Stimulated activated naive CD4-positive, alpha-beta T cell treated with Interleukin-2 at 50 U/mL for 16 hours (primary cell): ENCODE results near the gene METTL24.

Experiments
- DNase-seq: peaks from one replicate; lab custom pipeline; 2025; lab: John Stamatoyannopoulos, UW

METTL24 gene

DNA sequence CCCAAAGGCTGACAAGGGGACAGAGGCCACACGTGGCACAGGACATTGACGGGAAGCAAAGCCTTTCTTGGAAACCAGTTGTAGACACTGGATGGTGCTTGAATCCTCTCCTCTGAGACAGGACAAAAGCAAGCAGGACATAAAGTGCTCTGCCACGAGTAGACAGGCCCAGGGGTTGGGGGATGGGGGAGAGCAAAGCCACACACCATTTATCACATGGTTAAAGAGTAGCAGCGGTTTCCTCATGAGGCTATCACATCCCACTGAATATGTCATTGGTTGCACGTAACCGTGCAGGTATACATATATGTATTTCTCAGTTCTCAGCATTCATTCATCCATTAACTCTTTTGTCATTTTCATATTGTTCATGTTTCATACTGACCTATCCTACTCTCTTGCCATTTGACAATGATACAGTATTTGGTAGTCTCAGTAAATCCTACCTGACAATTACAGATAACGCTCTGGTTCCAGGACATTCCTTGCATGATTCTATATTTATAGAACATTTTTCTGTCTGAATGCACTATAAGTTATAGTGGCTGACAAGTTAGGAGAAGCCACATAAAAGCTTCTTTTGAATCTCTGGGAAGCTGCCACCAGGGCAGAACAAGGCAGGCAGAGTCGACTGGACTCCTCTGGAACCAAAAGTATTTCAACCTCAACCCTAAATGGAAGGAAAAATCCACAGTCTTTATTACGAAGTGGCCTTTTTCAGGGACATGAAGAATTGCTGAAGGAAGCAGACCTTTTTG lies 23.5 kb downstream of the METTL24 start:
- no peak for DNase-seq

DNA sequence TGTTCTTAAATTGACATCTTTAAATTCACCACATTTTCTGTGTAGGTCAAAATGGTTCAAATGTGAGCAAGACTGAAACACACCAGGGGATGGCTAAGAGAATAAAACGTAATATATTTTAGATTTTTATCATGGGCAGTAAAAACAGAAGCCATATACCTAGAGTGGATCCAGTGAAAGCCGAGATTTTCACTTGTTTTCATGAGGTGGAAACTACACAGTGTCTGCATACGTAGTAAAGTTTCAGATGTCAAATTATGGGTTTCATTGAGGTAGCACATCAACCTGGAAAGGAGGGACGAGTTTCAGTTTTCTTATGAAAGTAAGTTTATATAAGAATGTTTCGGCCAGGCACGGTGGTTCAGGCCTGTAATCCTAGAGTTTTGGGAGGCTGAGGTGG lies 25.9 kb downstream of the METTL24 start:
- no peak for DNase-seq

DNA sequence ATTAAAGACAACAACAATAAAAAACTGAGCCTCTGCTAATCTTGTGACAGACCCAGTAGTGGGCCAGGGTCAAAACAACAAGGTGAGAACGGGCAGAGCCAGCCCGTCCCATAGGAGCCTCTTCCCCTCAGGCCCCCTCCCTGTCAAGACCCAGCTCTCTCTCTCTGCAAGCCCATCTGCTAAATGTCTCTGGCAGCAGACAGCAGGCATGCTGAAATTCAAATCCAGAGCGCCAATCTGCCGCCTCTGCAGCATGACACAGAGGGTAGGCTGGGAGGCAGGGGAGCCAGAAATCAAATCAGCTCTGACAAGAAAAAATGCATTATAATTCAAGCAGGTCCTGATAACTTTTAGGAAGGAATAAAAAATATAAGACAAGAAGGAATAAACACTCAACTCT lies 26.3 kb downstream of the METTL24 start:
- DNase-seq: no peak

DNA sequence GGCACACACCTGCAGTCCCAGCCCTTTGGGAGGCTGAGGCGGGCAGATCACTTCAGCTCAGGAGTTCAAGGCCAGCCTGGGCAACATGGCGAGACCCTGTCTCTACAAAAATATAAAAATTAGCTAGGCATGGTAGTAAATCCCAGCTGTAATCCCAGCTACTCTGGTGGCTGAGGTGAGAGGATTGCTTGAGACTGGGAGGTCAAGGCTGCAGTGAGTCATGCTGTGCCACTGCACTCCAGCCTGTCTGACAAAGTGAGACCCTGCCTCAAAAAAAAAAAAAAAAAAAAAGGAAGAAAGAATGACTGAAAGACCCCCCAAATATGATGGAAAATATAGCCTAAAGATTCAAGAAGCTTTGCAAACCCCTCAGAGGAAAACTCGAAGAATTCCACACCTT lies 26.8 kb downstream of the METTL24 start:
- DNase-seq: no peak

DNA sequence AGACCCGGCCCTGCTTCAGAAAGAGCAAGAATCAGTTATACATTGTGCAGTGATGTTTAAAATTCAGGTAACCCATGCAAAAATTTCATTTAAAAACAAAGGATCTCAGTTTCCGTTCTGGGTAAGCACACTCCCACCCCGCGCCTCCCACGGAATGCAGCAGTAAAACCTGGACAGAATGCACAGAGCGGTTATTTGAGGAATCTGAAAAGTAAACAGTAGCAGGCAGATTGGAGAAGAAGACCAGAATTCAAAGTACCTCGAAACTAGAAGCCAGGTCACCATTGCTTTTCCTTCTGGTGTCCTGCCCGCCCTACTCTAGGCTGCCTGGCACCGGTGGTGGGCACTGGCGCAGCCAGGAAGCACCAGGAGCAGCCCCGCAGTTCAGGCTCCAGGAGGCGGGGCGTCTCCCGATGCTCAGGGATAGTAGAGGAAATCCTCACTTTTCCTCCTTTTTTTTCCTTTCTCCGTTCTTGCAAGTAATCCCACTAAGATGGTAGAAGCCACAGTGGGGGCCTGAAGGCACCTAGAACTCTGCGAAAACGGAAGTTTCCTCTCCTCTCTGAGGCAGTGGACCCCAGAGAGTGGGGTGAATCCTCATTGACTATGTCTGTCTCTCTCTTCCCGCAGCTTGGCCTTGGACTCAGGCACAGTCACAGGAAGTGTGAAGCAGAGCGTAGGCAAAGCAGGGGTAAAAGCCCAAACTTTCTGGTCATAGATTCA lies 28.3 kb downstream of the METTL24 start:
- no peak for DNase-seq

DNA sequence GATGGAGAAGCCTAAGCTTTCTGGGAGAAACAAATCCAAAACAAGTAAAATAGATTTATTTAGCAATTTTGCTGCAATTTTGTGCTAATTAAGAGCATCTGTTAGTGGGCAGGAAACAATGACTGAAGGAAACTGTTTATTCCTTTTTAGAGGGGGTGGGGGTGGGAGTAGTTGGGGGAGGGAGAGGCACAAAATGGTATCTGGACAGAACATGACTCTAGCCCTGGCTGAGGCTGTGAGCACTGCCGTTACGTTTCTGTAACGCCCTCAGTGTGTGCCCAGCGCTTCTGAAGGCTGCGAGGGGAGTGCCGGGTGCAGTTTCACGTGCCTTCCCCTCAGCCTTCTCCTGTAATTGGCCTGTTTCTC lies 28.8 kb downstream of the METTL24 start:
- no peak for DNase-seq

DNA sequence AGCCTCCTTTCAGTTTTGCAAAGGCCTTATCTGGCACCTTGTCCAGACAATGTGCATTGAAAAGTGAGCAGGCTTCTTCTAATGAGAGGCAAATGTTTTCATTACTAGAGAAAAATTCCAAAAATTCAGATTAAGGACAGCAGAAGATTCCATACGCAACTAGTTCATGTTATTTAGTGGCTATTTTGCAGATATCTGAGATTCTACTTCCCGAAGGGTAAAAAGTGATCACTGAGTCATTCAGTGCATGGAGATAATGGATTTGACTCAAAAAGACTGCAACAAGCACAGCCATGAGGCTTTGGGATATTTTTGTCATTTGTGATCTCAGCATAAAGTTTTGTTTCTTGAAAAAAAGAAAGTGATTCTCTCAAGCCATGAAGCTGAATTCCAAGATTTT lies 29.9 kb downstream of the METTL24 start:
- DNase-seq: no peak

DNA sequence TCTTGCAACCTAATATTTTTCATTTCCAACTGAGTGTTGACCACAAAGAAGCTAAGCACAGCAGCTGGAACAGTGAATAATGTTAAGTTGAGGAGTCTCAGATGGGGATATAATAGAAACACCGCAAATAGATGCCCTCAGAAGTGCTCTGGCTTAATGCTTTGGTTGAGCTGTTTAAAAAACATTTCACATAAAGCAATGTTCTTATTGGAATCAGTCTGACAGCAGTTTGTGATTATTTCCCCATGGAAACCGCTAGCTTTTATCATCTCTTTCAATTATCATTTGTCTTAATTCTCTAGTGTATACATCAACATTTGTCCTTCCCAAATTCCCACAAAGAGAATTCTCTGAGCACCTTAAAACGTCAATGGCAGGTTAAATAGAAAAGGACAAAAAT lies 30.8 kb downstream of the METTL24 start:
- no peak for DNase-seq

DNA sequence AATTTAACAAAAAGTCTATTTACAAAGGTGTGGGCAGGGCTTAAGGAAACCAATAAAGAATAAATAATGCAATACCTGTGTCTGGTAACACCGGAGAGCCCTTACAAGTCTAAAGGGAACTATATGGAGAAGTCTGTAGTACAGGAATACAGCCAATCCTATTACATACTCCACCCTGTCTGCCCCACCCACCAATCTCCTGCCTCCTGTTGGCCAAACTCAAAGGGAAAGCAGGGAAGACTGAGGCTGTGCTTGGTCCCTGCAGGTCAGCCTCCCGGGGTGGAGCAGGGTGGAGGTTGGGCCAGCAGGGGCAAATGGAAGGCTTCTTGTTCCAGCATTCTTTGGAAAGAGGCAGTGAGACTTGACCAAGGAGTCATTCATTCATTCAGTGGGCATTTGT lies 31.5 kb downstream of the METTL24 start:
- no peak for DNase-seq

DNA sequence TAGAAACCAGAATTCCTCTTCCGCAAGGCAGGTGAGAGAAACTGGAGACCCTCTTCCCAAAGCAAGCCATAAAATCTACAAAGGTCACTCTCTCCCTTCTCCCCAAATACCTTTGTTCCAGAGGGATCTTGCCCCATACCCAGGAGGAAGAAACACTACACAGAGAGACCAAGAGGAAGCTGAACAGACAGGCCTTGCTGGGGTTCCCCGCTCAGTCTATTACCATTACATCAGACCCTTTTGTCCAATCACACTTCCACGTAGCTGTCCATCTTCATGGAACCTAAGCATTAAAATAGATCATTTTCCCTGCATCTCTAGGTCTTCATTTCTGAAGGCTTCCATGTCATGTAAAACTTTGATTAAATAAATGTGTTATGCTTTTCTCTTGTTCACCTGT lies 32.1 kb downstream of the METTL24 start:
- no peak for DNase-seq

DNA sequence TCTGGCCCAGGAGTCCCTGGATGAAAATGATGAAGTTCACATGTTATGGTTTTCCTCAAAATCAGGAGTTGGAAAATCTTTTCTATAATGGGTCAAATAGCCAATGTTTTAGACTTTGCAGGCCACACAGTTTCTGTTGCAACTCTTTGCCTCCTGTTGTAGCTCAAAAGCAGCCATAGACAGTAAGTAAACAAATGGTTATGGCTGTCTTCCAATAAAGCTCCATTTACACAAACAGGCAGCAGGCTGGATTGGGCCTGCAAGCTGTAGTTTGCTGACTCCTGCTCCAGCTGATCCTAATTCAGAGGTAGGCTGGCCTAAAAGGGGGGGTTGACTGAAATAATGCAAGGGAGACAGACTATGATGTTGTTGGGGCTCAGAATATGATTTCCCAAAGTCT lies 33.0 kb downstream of the METTL24 start:
- DNase-seq: no peak

DNA sequence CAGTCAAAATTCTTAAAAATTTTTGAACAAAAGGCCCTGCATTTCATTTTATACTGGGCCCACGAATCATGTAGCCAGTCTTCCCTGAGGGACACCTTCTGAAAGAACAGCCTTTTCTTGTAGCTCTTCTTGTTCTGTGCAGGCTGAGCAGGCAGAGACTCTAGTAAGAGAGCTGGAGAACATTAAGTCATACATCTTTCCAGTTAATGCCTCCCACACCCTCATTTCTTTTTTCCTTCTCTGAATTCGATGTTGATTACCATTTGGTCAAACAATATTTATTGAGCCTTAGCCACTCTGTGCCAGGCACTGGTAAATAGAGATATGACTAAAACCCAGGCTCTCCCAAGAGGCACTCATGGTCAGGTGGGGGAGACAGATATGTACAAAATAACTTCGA lies 33.6 kb downstream of the METTL24 start:
- no peak for DNase-seq

DNA sequence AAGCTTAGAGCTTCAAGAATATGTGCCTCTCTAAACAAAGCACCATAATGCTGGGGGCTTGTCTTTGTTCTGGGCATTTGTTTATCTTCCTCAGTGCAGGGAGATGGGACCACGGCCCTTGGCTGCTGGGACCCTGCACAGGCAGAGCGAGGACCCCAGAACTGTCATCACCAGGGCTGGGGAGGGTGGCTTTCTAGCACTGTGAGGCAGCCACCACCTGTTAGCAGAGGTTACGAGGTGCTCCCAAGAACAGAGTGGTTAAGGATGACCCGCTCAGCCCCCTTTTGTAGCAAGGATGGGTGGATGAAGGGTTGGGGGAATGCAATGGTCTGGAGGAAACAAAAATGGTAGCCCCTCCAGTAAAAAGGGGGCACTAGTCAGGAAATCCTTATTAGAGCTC lies 34.9 kb downstream of the METTL24 start:
- DNase-seq: no peak

DNA sequence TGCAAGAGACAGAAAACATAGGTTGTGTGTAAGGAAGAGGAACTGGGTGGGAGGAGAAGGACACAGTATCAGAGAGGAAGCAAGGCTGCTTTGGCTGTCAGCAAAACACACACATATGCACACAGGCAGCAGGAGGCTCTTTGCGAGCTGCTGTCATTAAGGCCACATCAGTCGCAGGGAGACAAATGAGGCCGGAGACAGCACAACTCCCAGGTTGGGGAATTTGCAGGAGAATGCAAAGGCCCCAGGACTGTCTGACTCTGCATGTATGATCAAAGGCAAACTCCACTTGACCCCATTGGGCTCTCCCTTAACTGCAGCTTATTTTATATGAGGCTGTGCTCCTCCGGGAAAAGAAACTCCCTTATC lies 35.3 kb downstream of the METTL24 start:
- no peak for DNase-seq

DNA sequence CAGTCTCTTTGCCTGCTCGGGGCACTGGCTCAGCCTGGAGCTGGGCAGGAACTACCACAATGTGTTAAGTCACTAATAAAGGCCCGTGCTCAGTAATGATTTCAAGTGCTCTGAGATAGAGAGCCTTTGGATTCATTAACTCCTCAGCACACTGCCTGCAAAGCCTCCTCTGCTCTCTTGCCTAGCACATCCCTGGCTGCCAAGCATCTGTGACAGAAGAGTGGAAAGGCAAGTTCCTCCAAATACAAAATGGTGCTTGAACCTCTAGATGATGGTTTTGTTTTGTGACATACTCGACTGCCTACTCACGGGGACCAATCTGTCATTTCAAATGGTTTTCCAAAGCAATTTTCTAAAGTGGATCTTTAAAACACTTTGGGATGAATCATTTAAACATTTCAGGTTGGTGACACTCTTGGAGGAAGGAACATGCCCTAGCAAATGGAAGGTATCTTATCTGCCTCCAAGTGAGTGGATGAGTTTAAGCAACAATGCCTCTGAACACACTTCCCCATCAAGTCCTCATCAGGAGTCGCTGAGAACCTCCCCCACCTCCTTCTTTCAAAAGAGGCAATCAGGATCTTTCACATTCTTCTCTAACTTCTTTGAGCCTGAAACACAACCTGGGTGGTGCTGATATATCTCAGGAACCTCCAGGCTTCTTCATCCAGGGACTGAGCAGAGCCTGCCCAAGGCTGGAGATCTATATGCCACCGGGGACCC lies 35.8 kb downstream of the METTL24 start:
- DNase-seq: no peak

DNA sequence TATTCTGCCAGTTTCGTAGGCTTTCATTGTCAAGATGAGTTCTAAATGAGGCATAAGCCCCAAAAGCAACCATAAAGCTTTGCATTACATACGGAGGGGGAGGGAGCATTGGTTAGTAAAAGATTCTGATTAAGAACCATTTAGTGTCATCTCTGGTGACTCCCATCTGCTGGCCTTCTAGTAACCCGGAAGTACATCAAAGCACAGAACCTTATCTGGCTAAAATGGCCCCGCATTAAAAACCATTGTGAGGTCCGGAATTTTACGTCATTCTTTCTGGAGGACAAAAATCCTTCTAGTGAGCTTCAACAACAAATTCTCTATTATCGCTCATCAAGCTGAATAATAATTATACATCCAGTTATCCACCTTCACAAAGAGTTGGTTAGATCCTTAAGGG lies 37.8 kb downstream of the METTL24 start:
- no peak for DNase-seq

DNA sequence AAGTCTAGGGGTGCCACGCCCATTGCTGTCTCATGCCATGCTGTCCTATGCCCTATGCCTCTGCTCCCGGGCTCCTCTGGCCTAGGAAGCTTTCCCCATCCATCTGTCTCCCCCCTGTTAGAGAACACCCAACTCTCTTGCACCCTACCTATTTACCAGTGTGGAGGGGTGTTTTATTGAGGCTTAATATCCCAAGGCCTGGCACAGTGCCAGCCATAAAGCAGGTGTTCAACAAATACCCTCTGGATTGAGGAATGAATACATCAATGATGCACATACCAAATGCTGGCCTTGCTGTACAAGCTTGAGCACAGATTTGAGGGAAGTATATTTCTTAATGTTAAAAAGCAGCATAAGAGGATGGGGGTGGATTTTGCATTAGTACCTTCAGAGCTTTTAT lies 38.3 kb downstream of the METTL24 start:
- DNase-seq: no peak

DNA sequence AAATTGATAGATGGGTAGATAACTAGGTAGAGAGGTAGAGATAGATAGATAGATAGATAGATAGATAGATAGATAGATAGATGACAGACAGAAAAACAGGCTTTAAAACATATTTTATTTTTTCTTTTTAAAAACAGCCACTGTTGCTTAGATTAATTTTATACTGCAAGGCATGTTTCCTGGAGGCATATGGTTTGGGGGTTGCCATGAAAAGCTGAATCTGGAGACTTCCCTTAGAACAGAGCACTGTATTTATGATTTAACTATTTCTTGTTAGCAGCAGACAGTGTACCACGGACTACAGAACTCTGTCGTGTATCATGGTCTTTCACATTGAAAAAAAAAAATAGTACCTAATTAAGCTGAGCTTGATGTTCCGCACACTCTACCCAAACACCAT lies 38.8 kb downstream of the METTL24 start:
- DNase-seq: no peak

DNA sequence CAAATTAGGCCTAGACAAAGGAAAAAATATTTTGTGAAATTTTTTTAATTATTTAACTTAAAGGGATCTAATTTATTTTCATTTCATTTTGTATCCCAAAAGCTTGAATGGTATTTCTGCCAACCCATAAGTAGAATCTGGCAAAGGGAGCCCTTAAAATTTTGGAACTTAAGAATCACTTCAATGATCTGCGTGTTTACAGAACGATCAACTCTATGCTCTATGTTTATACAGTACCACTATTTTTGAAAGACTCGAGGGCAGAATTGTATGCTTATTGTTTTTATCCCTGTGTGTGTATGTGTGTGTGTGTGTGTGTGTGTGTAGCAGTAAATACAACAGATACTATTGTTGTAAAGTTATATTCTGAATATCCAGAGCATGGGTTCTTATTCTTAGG lies 39.2 kb downstream of the METTL24 start:
- DNase-seq: no peak

DNA sequence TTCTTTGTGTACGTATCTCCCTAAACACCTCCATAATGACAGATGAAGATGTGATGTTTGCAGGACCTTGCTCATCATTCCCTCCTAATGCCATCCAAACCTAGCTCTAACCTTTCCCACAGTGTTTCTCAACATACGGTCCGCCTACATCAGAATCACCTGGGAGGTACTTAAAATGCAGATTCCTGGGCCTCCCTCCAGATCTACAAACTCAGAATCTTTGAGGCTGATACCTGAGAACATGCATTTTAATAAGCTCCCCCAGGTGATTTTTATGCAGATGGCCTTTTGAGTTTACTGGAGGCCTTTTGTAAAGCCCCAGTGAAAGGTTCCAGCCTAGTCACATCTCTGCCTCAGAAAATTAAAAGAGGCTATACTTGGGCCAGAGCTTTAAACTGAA lies 40.5 kb downstream of the METTL24 start:
- DNase-seq: no peak

DNA sequence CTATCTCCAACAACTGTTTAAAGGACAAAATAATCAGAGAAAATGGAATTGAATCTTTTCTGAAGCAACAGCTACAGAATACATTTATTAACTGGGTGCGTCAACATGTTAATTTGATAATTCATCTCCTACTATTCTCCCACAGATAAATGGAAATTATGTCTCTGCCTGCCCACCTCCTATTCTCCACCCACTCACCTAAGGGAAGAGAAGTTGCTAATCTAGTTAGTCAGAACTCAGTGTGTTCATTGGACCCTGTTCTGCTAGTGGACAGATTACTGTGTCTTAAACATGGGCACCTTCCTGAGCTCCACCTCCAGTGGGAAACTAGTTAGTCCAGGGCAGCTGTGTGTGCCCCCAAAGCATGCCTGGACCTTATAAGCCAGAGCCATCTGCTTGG lies 41.0 kb downstream of the METTL24 start:
- no peak for DNase-seq

DNA sequence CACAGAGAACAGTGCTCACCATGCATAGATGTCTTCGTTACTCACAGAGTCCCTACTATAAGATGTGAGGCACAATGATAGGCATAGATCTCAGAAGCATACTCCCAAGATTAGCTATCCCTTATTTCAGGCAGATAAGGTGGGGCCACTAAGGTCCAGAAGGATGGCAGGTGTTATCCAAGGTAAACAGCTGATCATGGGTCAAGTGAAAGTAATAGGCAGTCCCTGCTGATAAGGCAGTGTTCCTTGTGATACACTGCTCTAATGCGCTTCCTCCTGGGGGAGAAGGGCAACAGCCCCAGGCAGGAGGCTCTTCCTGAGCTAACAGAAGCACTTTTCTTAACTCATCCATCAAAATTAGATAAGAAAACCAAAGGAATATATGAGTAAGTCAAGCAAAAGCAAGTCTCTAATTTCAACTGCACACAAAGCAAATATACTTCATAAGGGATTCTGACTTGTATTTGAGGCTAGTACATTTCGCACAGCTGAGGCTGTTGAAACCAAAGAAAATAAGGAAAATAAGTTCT lies 42.2 kb downstream of the METTL24 start:
- DNase-seq: no peak

DNA sequence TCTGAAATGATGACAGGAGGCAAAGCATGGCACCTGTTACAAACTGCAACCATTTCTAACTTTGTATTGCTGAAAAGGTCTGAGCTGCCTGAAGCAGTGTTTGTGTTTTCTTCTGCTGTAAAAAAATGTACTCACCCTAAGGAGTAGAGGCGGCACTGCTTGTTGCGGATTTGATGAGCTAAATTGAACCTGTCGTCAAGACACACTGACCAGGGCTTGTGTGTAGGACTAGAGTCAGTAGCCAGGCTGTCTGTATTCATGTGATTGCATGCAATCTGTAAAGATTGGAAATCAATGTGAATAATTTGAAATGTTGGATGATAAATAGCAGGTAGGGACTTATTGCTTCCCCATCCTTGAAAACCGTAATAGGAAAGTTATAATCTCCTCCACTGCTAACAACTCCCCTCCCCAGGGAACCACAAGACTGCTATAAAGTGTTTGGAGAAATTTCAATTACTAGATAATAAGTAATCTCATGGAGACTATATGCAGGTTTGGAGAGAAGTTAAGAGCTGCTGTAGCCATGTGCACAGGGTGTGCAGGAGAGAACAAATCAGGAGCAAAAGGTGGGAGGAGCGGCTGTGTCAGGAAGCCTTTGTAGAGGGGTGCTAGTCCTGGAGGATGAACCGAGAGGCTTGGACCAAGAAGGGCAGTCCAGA lies 42.8 kb downstream of the METTL24 start:
- DNase-seq: no peak
